Measurements from ENCODE around the gene RAB3GAP1. TPM values are rescaled to one million over a fixed set of nuclear protein-coding genes. Genes with fewer than 3 reads are reported as not detected.
"Not testable (repeated sequence)": the region's sequence is repeated elsewhere in the genome, so short reads cannot be mapped to it uniquely, and the experiment has no call there.

RAB3GAP1 gene
- total RNA-seq, 1 donor: 100 TPM

- no peak for TF ChIP-seq CTCF (IDR thresholded peaks at IDR 0.05; ENCODE audit: insufficient read depth, low read depth, low read length)
- H3K4me3 ChIP-seq (ENCODE audit: low read depth, low read length): no peak overlapping the region
- no peak for DNase-seq (ENCODE audit: low read depth)
Observed at GRCh38 chr2:135011633-135012032, 40.5 kb upstream of the RAB3GAP1 start.

- H3K4me3 ChIP-seq (ENCODE audit: low read depth, low read length): no peak overlapping the region
- TF ChIP-seq CTCF (IDR thresholded peaks at IDR 0.05; ENCODE audit: insufficient read depth, low read depth, low read length): no peak
- no peak for DNase-seq (ENCODE audit: low read depth)
Observed at GRCh38 chr2:135021618-135022017, 30.5 kb upstream of the RAB3GAP1 start.

GRCh38 chr2:135022952-135023880, 28.9 kb upstream of the RAB3GAP1 start:
- TF ChIP-seq CTCF (IDR thresholded peaks at IDR 0.05; ENCODE audit: insufficient read depth, low read depth, low read length): no peak
- H3K4me3 ChIP-seq (ENCODE audit: low read depth, low read length): no peak overlapping the region
- DNase-seq (ENCODE audit: low read depth): no peak

- no peak for DNase-seq (ENCODE audit: low read depth)
- no peak for TF ChIP-seq CTCF (IDR thresholded peaks at IDR 0.05; ENCODE audit: insufficient read depth, low read depth, low read length)
- no peak overlapping the region for H3K4me3 ChIP-seq (ENCODE audit: low read depth, low read length)
Observed at GRCh38 chr2:135023886-135024485, 28.1 kb upstream of the RAB3GAP1 start.

- no peak for DNase-seq (ENCODE audit: low read depth)
- no peak overlapping the region for H3K4me3 ChIP-seq (ENCODE audit: low read depth, low read length)
- no peak for TF ChIP-seq CTCF (IDR thresholded peaks at IDR 0.05; ENCODE audit: insufficient read depth, low read depth, low read length)
Observed at GRCh38 chr2:135029481-135030134, 22.5 kb upstream of the RAB3GAP1 start.

GRCh38 chr2:135030826-135031225, 21.3 kb upstream of the RAB3GAP1 start:
- peak; percentile 56 for DNase-seq (ENCODE audit: low read depth)
- no peak for TF ChIP-seq CTCF (IDR thresholded peaks at IDR 0.05; ENCODE audit: insufficient read depth, low read depth, low read length)

GRCh38 chr2:135033216-135033615, 18.9 kb upstream of the RAB3GAP1 start:
- DNase-seq (ENCODE audit: low read depth); H3K4me3 ChIP-seq (ENCODE audit: low read depth, low read length): not testable (repeated sequence)

More at GRCh38 chr2:135030826-135031225, 21.3 kb upstream of the RAB3GAP1 start:
- no peak overlapping the region for H3K4me3 ChIP-seq (ENCODE audit: low read depth, low read length)
